Trophoblast cell (in vitro differentiated cells and primary cell): ENCODE data around the gene SCYL2.

Experiments
- DNase-seq, 2 donors: peaks; one replicate each; pipeline ENCODE4 v3.0.0-alpha.2; 2016
- H2AFZ ChIP-seq: 2 replicates; pipeline ENCODE4 v1.6.1; 2013; ENCODE audit warnings: low read length, moderate library complexity, mild to moderate bottlenecking; ENCODE audit not compliant: insufficient read depth, poor library complexity
- H2AK5ac ChIP-seq: 2 replicates; pipeline ENCODE4 v1.6.1; 2013; ENCODE audit warnings: mild to moderate bottlenecking, low read length
- H2BK120ac ChIP-seq: 2 replicates; pipeline ENCODE4 v1.6.1; 2013; ENCODE audit warnings: low read length, mild to moderate bottlenecking, moderate library complexity; ENCODE audit not compliant: insufficient read depth, poor library complexity
- H2BK12ac ChIP-seq: 2 replicates; pipeline ENCODE4 v1.6.1; 2013; ENCODE audit warnings: mild to moderate bottlenecking, low read length, moderate library complexity
- H2BK5ac ChIP-seq: 2 replicates; pipeline ENCODE4 v1.6.1; 2013; ENCODE audit warnings: low read length, low read depth, moderate library complexity, mild to moderate bottlenecking; ENCODE audit not compliant: poor library complexity
- H3K14ac ChIP-seq: 2 replicates; pipeline ENCODE4 v1.6.1; 2013; ENCODE audit warnings: mild to moderate bottlenecking, low read length
- H3K18ac ChIP-seq: 2 replicates; pipeline ENCODE4 v1.6.1; 2013; ENCODE audit warnings: mild to moderate bottlenecking, low read length
- H3K23ac ChIP-seq: 2 replicates; pipeline ENCODE4 v1.6.1; 2013; ENCODE audit warnings: low read length
- H3K27ac ChIP-seq: 2 replicates; pipeline ENCODE4 v1.5.1; 2013; ENCODE audit warnings: low read depth, mild to moderate bottlenecking, inconsistent platforms, low read length, moderate library complexity
- H3K27me3 ChIP-seq: 2 replicates; pipeline ENCODE4 v1.6.1; 2013; ENCODE audit warnings: inconsistent platforms, mild to moderate bottlenecking, low read length, moderate library complexity; ENCODE audit not compliant: insufficient read depth
- H3K36me3 ChIP-seq, 2 experiments: 1 replicate in 1 of 2; 2 replicates in 1 of 2; pipeline ENCODE4 v1.6.1; 2013; ENCODE audit warnings: low read length in 2 of 2, mild to moderate bottlenecking in 2 of 2, moderate library complexity in 1 of 2; ENCODE audit not compliant: insufficient read depth in 2 of 2, control insufficient read depth in 1 of 2
- H3K4ac ChIP-seq: 2 replicates; pipeline ENCODE4 v1.6.1; 2013; ENCODE audit warnings: low read depth, mild to moderate bottlenecking, low read length, moderate library complexity
- H3K4me1 ChIP-seq, 2 experiments: 1 replicate in 1 of 2; 2 replicates in 1 of 2; pipeline ENCODE4 v1.6.1; 2013; ENCODE audit warnings: low read length in 2 of 2, mild to moderate bottlenecking in 2 of 2, moderate library complexity in 1 of 2; ENCODE audit not compliant: insufficient read depth in 2 of 2, control insufficient read depth in 1 of 2
- H3K4me2 ChIP-seq: 2 replicates; pipeline ENCODE4 v1.6.1; 2013; ENCODE audit warnings: inconsistent platforms, mild to moderate bottlenecking, low read length, moderate library complexity
- H3K4me3 ChIP-seq: 2 replicates; pipeline ENCODE4 v1.5.1; 2013; ENCODE audit warnings: mild to moderate bottlenecking, low read depth, low read length, inconsistent platforms
- H3K79me1 ChIP-seq: one replicate; pipeline ENCODE4 v1.6.1; 2013; ENCODE audit warnings: low read length
- H3K79me2 ChIP-seq: 2 replicates; pipeline ENCODE4 v1.6.1; 2013; ENCODE audit warnings: low read length, mild to moderate bottlenecking; ENCODE audit not compliant: control insufficient read depth, insufficient read depth, poor library complexity
- H3K9ac ChIP-seq: 2 replicates; pipeline ENCODE4 v1.6.1; 2013; ENCODE audit warnings: mild to moderate bottlenecking, low read length
- H3K9me3 ChIP-seq: 2 replicates; pipeline ENCODE4 v1.6.1; 2013; ENCODE audit warnings: low read depth, mild to moderate bottlenecking, control low read depth, inconsistent platforms, low read length; ENCODE audit not compliant: insufficient read depth
- H4K12ac ChIP-seq: 2 replicates; pipeline ENCODE4 v1.6.1; 2013; ENCODE audit warnings: low read depth, mild to moderate bottlenecking, low read length, moderate library complexity
- H4K8ac ChIP-seq: 2 replicates; pipeline ENCODE4 v1.6.1; 2013; ENCODE audit warnings: low read depth, mild to moderate bottlenecking, low read length, moderate library complexity
- H4K91ac ChIP-seq: one replicate; pipeline ENCODE4 v1.6.1; 2013; ENCODE audit warnings: low read depth, mild to moderate bottlenecking, low read length, moderate library complexity
- WGBS: extraction: QIAGEN DNeasy Blood & Tissue Kit; methylation state at CpG from one replicate; pipeline ENCODE4 v1.1.7; 2013; ENCODE audit warnings: missing lambda C conversion rate; ENCODE audit not compliant: insufficient read length, insufficient coverage; ENCODE audit errors: extremely low coverage; 5-methylcytosine and 5-hydroxymethylcytosine counted together

The SCYL2 gene

DNA sequence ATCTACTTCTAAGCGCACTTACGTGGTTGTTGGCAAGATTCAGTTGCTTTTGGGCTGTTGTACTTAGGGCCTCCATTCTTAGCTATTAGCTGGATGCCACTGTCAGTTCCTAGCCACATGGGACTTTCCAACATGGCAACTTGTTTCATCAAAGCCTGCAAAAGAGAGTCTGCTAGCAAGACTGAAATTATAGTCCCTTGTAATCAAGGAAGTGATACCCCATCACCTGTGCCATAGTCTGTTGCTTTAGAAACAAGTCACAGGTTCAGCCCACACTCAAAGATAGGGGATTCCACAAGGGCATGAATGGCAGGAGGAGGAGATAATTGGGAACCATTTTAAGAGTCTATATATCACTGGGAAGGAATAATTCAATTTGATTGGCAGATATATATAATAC is 62.8 kb downstream of the SCYL2 start:
- DNase-seq = no peak
- Histone ChIP-seq H2AK5ac (no peak overlapping the region), H2AFZ (no peak overlapping the region), H3K27me3 (no peaks in the 10 kb centered on the region), H3K4ac (no peak overlapping the region), H4K8ac (no peak overlapping the region), H3K79me2 (no peaks in the 10 kb centered on the region), H4K91ac (no peak overlapping the region), H3K18ac (no peak overlapping the region), H3K4me2 (no peak overlapping the region), H3K23ac (no peak overlapping the region), H3K4me3 (no peak overlapping the region), H4K12ac (no peak overlapping the region), H2BK120ac (no peak overlapping the region), H2BK5ac (no peak overlapping the region), H3K27ac (no peak overlapping the region), H2BK12ac (no peak overlapping the region), H3K79me1 (no peaks in the 10 kb centered on the region), H3K9me3 (no peaks in the 10 kb centered on the region), H3K4me1 (no peaks in the 10 kb centered on the region), H3K9ac (peak overlapping the region; percentile 63), H3K14ac (no peak overlapping the region), H3K36me3 (peaks cover 15 to 22% of the 10 kb centered on the region in 2 experiments)
- WGBS = no CpG with 5 or more reads among the region's 2 CpGs

DNA sequence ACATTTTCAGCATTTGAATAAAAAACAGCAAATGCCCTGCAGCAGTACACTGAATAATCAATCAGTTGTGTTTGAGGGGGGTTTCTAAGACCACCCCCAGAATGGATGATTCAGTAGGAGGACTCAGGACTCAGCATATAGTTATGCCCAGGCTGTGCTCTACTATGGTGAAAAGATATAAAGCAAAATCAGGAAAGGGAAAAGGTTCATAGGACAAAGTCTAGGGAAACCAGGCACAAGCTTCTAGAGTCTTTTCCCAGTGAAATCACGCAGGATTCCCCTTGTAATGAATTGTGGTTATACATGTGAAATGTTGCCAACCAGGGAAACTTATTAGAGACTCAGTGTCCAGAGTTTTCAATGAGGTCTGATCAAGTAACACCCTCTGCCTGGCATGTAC is 64.9 kb downstream of the SCYL2 start:
- no CpG with 5 or more reads among the region's 1 CpG for whole genome bisulfite sequencing
- Histone ChIP-seq H3K36me3 (peaks cover 12 to 25% of the 10 kb centered on the region in 2 experiments), H3K4me2 (no peak overlapping the region), H2BK120ac (no peak overlapping the region), H3K9me3 (no peaks in the 10 kb centered on the region), H3K27me3 (no peaks in the 10 kb centered on the region), H3K79me2 (no peaks in the 10 kb centered on the region), H2BK12ac (no peak overlapping the region), H4K91ac (no peak overlapping the region), H2AFZ (no peak overlapping the region), H3K4me1 (no peaks in the 10 kb centered on the region), H3K9ac (no peak overlapping the region), H2BK5ac (no peak overlapping the region), H3K4me3 (no peak overlapping the region), H3K18ac (no peak overlapping the region), H3K79me1 (no peaks in the 10 kb centered on the region), H3K14ac (no peak overlapping the region), H3K23ac (no peak overlapping the region), H2AK5ac (no peak overlapping the region), H4K8ac (no peak overlapping the region), H3K27ac (no peak overlapping the region), H4K12ac (no peak overlapping the region), H3K4ac (no peak overlapping the region)
- DNase-seq = no peak

DNA sequence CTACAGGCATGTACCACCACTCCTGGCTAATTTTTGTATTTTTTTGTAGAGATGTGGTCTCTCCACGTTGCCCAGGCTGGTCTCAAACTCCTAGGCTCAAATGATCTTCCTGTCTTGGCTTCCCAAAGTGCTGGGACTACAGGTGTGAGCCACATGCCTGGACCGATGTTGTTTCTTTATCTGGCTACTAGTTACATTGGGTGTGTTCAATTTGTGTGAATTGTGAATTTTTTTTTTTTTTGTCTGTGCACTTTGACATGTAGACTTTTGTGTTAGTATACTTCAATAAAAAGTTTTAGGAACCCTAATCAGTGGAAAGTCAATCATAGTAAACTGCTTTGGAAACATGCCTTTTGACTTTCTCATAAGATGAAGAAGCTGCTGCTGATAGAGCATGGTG is 65.9 kb downstream of the SCYL2 start:
- no peaks in the 10 kb centered on the region for H3K9me3 ChIP-seq
- H3K79me2 ChIP-seq = no peaks in the 10 kb centered on the region
- H3K4me2 ChIP-seq = no peak overlapping the region
- no peak overlapping the region for H4K12ac ChIP-seq
- no peak overlapping the region for H2AK5ac ChIP-seq
- H3K23ac ChIP-seq = no peak overlapping the region
- no CpG with 5 or more reads among the region's 2 CpGs for WGBS
- no peak overlapping the region for H2BK12ac ChIP-seq
- H3K27ac ChIP-seq = no peak overlapping the region
- H3K14ac ChIP-seq = no peak overlapping the region
- no peak overlapping the region for H4K91ac ChIP-seq
- no peak overlapping the region for H2BK5ac ChIP-seq
- no peaks in the 10 kb centered on the region for H3K27me3 ChIP-seq
- DNase-seq = no peak
- H3K18ac ChIP-seq = no peak overlapping the region
- H4K8ac ChIP-seq = no peak overlapping the region
- no peak overlapping the region for H3K4me3 ChIP-seq
- H3K4ac ChIP-seq = no peak overlapping the region
- H3K79me1 ChIP-seq = no peaks in the 10 kb centered on the region
- H2BK120ac ChIP-seq = no peak overlapping the region
- no peaks in the 10 kb centered on the region for H3K4me1 ChIP-seq
- H3K9ac ChIP-seq = no peak overlapping the region
- no peak overlapping the region for H2AFZ ChIP-seq
- peaks cover 10 to 24% of the 10 kb centered on the region in 2 experiments for H3K36me3 ChIP-seq

DNA sequence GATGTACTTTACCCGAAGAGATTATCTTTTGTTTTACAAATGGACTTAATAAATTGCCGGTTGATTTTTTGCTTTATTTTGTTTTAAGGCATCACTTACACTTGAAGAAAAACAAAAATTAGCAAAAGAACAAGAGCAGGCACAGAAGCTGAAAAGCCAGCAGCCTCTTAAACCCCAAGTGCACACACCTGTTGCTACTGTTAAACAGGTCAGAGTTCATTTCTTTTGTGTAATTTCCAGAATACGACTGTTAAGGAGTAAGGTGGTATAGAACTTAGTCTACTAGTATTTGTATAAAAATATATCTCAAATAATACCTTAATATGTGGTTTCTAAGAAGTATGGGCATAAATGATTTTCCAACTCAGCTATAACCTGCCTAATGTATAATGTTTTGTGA is 70.3 kb downstream of the SCYL2 start:
- no peak overlapping the region for H3K23ac ChIP-seq
- DNase-seq = no peak
- H2BK5ac ChIP-seq = no peak overlapping the region
- no peaks in the 10 kb centered on the region for H3K79me2 ChIP-seq
- no peak overlapping the region for H3K4me3 ChIP-seq
- H3K9ac ChIP-seq = no peak overlapping the region
- peaks cover 0 to 11% of the 10 kb centered on the region in 2 experiments for H3K36me3 ChIP-seq
- no peak overlapping the region for H4K91ac ChIP-seq
- no peak overlapping the region for H3K18ac ChIP-seq
- H3K4me2 ChIP-seq = no peak overlapping the region
- no peak overlapping the region for H2BK120ac ChIP-seq
- no CpG with 5 or more reads among the region's 3 CpGs for WGBS
- H2AK5ac ChIP-seq = no peak overlapping the region
- H3K27me3 ChIP-seq = no peaks in the 10 kb centered on the region
- H3K4ac ChIP-seq = no peak overlapping the region
- no peak overlapping the region for H2AFZ ChIP-seq
- H4K8ac ChIP-seq = no peak overlapping the region
- no peak overlapping the region for H4K12ac ChIP-seq
- H3K9me3 ChIP-seq = no peaks in the 10 kb centered on the region
- H3K27ac ChIP-seq = no peak overlapping the region
- H3K4me1 ChIP-seq = no peaks in the 10 kb centered on the region
- H2BK12ac ChIP-seq = no peak overlapping the region
- H3K79me1 ChIP-seq = no peaks in the 10 kb centered on the region
- no peak overlapping the region for H3K14ac ChIP-seq
